ENCODE data around the gene FAM135A. TPM values are rescaled to one million over a fixed set of nuclear protein-coding genes. Genes with fewer than 3 reads are reported as not detected.
"Not testable (repeated sequence)": the region's sequence is repeated elsewhere in the genome, so short reads cannot be mapped to it uniquely, and the experiment has no call there.

The FAM135A gene
- total RNA-seq, 2 donors from 2014 or later: 25.8 to 34.0 TPM

DNA sequence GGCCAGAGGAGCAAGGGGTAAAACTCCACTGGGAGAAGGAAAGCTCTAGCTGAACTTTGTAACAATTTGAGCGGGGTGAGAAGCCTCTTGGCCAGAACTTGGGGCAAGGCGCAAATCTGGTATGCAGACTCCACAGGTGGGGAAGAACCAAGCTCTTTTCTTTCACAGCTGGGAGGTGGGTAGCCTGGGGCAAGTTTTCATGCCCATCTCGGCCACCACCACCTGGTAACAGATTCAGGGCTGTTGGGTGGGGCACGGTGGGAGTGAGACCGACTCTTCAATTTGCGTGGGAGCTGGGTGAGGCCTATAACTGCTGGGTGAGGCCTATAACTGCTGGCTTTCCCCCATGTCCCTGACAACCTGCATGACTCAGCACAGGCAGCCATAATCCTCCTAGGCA is 190.9 kb downstream of the FAM135A start:
- no peaks in the 10 kb centered on the region for H3K27me3 ChIP-seq (ENCODE audit: control insufficient read depth, insufficient read depth, low read length, poor library complexity, severe bottlenecking)
- WGBS, 2 experiments (ENCODE audit: insufficient coverage in 1 of 2, insufficient read length in 1 of 2): 80 to 90% methylated on average over 2 to 6 of the region's 6 CpGs
- no peak for DNase-seq
- H3K4me1 ChIP-seq (ENCODE audit: control insufficient read depth, insufficient read depth, low read length): no peaks in the 10 kb centered on the region
- no peaks in the 10 kb centered on the region for H3K36me3 ChIP-seq (ENCODE audit: control insufficient read depth, insufficient read depth, low read length)
- peaks cover 38% of the 10 kb centered on the region for H3K9me3 ChIP-seq (ENCODE audit: control insufficient read depth, low read length)
- H3K27ac ChIP-seq (ENCODE audit: low read depth, low read length): no peak overlapping the region
- peaks cover 6% of the 10 kb centered on the region for H3K4me1 Mint-ChIP-seq
- H3K9ac ChIP-seq (ENCODE audit: extremely low read depth, low read length, poor library complexity, severe bottlenecking): no peak overlapping the region
- peaks cover 33% of the 10 kb centered on the region for H3K9me3 Mint-ChIP-seq
- H3K4me3 Mint-ChIP-seq: no peak overlapping the region
- no peak overlapping the region for H3K27ac Mint-ChIP-seq
- TF ChIP-seq, protein P1, sequence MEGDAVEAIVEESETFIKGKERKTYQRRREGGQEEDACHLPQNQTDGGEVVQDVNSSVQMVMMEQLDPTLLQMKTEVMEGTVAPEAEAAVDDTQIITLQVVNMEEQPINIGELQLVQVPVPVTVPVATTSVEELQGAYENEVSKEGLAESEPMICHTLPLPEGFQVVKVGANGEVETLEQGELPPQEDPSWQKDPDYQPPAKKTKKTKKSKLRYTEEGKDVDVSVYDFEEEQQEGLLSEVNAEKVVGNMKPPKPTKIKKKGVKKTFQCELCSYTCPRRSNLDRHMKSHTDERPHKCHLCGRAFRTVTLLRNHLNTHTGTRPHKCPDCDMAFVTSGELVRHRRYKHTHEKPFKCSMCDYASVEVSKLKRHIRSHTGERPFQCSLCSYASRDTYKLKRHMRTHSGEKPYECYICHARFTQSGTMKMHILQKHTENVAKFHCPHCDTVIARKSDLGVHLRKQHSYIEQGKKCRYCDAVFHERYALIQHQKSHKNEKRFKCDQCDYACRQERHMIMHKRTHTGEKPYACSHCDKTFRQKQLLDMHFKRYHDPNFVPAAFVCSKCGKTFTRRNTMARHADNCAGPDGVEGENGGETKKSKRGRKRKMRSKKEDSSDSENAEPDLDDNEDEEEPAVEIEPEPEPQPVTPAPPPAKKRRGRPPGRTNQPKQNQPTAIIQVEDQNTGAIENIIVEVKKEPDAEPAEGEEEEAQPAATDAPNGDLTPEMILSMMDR (conservative IDR thresholded peaks at IDR 0.05): no peak
- peak overlapping the region; percentile 50 for H3K4me3 ChIP-seq (ENCODE audit: low read length)
- H3K36me3 Mint-ChIP-seq (ENCODE audit: low read depth): peaks cover 7% of the 10 kb centered on the region
- H3K27me3 Mint-ChIP-seq (ENCODE audit: insufficient read depth): peaks cover 5% of the 10 kb centered on the region

DNA sequence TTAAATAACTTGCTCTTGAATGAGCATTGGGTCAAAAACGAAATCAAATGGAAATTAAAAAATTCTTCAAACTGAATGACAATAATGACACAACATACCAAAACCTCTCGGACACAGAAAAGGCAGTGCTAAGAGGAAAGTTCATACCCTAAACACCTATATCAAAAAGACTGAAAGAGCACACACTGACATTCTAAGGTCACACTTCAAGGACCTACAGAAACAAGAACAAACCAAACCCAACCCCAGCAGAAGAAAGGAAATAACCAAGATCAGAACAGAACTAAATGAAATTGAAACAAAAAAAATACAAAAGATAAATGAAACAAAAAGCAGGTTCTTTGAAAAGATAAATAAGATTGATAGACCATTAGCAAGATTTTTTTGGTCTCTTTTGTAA is 194.1 kb downstream of the FAM135A start:
- not testable (repeated sequence) for H3K27ac Mint-ChIP-seq; H3K4me1 ChIP-seq (ENCODE audit: control insufficient read depth, insufficient read depth, low read length); H3K4me1 Mint-ChIP-seq; H3K27ac ChIP-seq (ENCODE audit: low read depth, low read length); H3K27me3 ChIP-seq (ENCODE audit: control insufficient read depth, insufficient read depth, low read length, poor library complexity, severe bottlenecking); DNase-seq; H3K9ac ChIP-seq (ENCODE audit: extremely low read depth, low read length, poor library complexity, severe bottlenecking); H3K36me3 Mint-ChIP-seq (ENCODE audit: low read depth); H3K4me3 Mint-ChIP-seq; H3K36me3 ChIP-seq (ENCODE audit: control insufficient read depth, insufficient read depth, low read length); H3K27me3 Mint-ChIP-seq (ENCODE audit: insufficient read depth)
- WGBS, 2 experiments (ENCODE audit: insufficient coverage in 1 of 2, insufficient read length in 1 of 2): 84% methylated on average over 2 of the region's 2 CpGs; no CpG with 5 or more reads in 1 of the 2 experiments
- Histone ChIP-seq H3K4me3 (ENCODE audit: low read length) (peak overlapping the region; percentile 29), H3K9me3 (ENCODE audit: control insufficient read depth, low read length) (peaks cover 38% of the 10 kb centered on the region)
- H3K9me3 Mint-ChIP-seq: peaks cover 33% of the 10 kb centered on the region

DNA sequence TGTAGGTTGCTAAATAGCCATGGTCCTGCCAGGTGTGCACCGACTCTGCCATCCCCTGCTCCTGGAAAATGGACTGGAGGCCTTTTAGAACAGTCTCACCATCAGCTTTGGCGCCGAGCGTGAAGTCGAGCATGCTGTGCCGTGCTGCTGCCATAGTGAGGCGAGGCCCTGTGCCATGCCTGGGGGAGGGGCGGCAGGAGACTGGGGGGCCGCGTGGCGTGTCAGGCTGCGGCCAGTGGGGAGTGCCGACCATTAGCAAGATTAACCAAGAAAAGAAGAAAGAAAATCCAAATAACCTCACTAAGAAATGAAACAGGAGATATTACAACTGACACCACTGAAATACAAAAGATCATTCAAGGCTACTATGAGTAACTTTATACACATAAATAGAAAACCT is 195.9 kb downstream of the FAM135A start:
- H3K4me3 ChIP-seq (ENCODE audit: low read length); H3K4me3 Mint-ChIP-seq; H3K27ac ChIP-seq (ENCODE audit: low read depth, low read length); H3K27me3 ChIP-seq (ENCODE audit: control insufficient read depth, insufficient read depth, low read length, poor library complexity, severe bottlenecking); H3K36me3 Mint-ChIP-seq (ENCODE audit: low read depth); H3K27me3 Mint-ChIP-seq (ENCODE audit: insufficient read depth); H3K36me3 ChIP-seq (ENCODE audit: control insufficient read depth, insufficient read depth, low read length); DNase-seq; H3K27ac Mint-ChIP-seq; H3K4me1 ChIP-seq (ENCODE audit: control insufficient read depth, insufficient read depth, low read length); H3K9ac ChIP-seq (ENCODE audit: extremely low read depth, low read length, poor library complexity, severe bottlenecking); H3K4me1 Mint-ChIP-seq: not testable (repeated sequence)
- 97% methylated on average over 13 of the region's 13 CpGs; no CpG with 5 or more reads in 1 of the 2 experiments for WGBS, 2 experiments (ENCODE audit: insufficient coverage in 1 of 2, insufficient read length in 1 of 2)
- H3K9me3 Mint-ChIP-seq: peaks cover 24% of the 10 kb centered on the region
- H3K9me3 ChIP-seq (ENCODE audit: control insufficient read depth, low read length): peaks cover 29% of the 10 kb centered on the region

Other genes starting within 250 kb of the FAM135A start
- gene COL9A1, start 110.4 kb upstream of the FAM135A start, total RNA-seq: 1 to 10 TPM; 5.8 to 10.0 TPM
- gene SDHAF4, start 153.4 kb downstream of the FAM135A start, total RNA-seq: 10 to 100 TPM; 23.5 to 47.4 TPM

Measured in endodermal cell (in vitro differentiated cells).